ENCODE results near the gene CDT1. TPM values are rescaled to one million over a fixed set of nuclear protein-coding genes. Genes with fewer than 3 reads are reported as not detected.

CDT1 gene
- polyA plus RNA-seq, 1 of the 3 experiments (the other 2 are of a cell fraction), result 6.1 TPM

DNA sequence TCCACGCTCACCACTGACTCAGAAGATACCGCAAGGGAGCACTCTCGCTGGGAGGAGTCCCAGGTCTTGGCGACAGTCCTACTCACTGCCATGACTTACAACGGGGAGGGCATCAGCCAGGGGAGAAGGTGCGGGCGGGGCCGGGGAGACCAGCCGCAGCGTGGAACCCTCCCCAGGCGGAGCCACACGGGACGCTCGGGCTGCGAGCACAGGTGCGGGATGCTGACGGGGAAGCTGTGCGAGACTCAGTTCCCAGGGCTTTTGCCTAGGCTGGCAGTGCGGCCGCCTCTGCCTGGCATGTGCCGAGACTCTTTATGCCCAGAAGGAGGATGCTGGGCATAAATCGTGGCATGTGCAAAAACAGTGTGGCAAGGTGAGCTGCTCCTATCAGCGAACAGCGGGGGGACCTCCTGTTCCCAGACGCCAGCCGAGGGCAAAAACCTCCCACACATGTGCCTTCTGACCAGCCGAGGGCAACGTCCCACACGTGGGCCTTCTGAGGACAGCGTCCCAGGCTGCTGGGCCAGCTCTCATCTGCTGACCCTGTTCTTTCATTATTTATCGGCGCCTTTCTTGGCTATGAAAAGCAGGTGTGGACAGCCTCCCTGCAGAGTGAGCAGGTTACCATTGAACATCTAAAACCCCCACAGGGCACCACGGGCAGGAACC, 47.1 kb downstream of the CDT1 start:
- Histone ChIP-seq H3K9me3 (no peaks in the 10 kb centered on the region), H3K36me3 (replicated peaks in 1 of 2; ENCODE audit: control insufficient read depth in 1 of 2, insufficient read depth in 2 of 2, low read length in 1 of 2) (peaks cover 0 to 7% of the 10 kb centered on the region in 2 experiments), H2AFZ (ENCODE audit: low read depth) (no peak overlapping the region), H3K27ac (ENCODE audit: low read depth in 2 of 2, low read length in 1 of 2) (no peak overlapping the region), H4K20me1 (ENCODE audit: insufficient read depth) (0 out of 2 replicates have a peak, but pooled peaks cover 5% of the 10 kb centered on the region), H3K27me3 (ENCODE audit: insufficient read depth) (no peaks in the 10 kb centered on the region), H3K4me3 (ENCODE audit: low read depth in 2 of 2, low read length in 1 of 2) (no peak overlapping the region), H3F3A (replicated peaks; ENCODE audit: insufficient read depth) (peaks cover 8% of the 10 kb centered on the region), H3K79me2 (ENCODE audit: insufficient read depth) (peaks cover 6% of the 10 kb centered on the region), H3K9ac (no peak overlapping the region), H3K4me2 (no peak overlapping the region), H3K9me2 (no peaks in the 10 kb centered on the region), H3K4me1 (ENCODE audit: control insufficient read depth in 1 of 2, insufficient read depth in 2 of 2, low read depth in 1 of 2, low read length in 1 of 2) (peaks cover 0 to 2% of the 10 kb centered on the region in 2 experiments; a peak in 1 of 4 replicates)
- no peak for DNase-seq
- 89% methylated on average over 10 of the region's 33 CpGs for WGBS (ENCODE audit: low lambda C conversion rate)
- CTCF ChIA-PET, result interaction anchor here (0.9 to 1.2 kb wide), 2 partner anchors 15 to 35 kb away, joined by 3 read pairs; no protein-coding TSS in a partner anchor
- TF ChIP-seq, protein P1, sequence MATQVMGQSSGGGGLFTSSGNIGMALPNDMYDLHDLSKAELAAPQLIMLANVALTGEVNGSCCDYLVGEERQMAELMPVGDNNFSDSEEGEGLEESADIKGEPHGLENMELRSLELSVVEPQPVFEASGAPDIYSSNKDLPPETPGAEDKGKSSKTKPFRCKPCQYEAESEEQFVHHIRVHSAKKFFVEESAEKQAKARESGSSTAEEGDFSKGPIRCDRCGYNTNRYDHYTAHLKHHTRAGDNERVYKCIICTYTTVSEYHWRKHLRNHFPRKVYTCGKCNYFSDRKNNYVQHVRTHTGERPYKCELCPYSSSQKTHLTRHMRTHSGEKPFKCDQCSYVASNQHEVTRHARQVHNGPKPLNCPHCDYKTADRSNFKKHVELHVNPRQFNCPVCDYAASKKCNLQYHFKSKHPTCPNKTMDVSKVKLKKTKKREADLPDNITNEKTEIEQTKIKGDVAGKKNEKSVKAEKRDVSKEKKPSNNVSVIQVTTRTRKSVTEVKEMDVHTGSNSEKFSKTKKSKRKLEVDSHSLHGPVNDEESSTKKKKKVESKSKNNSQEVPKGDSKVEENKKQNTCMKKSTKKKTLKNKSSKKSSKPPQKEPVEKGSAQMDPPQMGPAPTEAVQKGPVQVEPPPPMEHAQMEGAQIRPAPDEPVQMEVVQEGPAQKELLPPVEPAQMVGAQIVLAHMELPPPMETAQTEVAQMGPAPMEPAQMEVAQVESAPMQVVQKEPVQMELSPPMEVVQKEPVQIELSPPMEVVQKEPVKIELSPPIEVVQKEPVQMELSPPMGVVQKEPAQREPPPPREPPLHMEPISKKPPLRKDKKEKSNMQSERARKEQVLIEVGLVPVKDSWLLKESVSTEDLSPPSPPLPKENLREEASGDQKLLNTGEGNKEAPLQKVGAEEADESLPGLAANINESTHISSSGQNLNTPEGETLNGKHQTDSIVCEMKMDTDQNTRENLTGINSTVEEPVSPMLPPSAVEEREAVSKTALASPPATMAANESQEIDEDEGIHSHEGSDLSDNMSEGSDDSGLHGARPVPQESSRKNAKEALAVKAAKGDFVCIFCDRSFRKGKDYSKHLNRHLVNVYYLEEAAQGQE (IDR thresholded peaks at IDR 0.05; ENCODE audit: low read depth, low read length), result no peak
- TF ChIP-seq JUND (IDR thresholded peaks at IDR 0.05) (no peak), PBX3 (IDR thresholded peaks at IDR 0.05) (no peak), CTCF (IDR thresholded peaks at IDR 0.05) (no peak), TCF12 (IDR thresholded peaks at IDR 0.05) (no peak), TAF1 (IDR thresholded peaks at IDR 0.05; ENCODE audit: borderline replicate concordance, low read depth, low read length) (no peak), TEAD4 (IDR thresholded peaks at IDR 0.05; ENCODE audit: borderline replicate concordance, insufficient read depth) (no peak), RFX5 (IDR thresholded peaks at IDR 0.05; ENCODE audit: low read length) (no peak), EP300 (IDR thresholded peaks at IDR 0.05; ENCODE audit: borderline replicate concordance in 1 of 2, low read depth in 1 of 2, low read length in 1 of 2) (no peak), SMC3 (IDR thresholded peaks at IDR 0.05; ENCODE audit: low read depth, low read length) (no peak), RCOR1 (IDR thresholded peaks at IDR 0.05; ENCODE audit: low read length) (no peak), RXRA (IDR thresholded peaks at IDR 0.05; ENCODE audit: borderline replicate concordance, low read depth) (no peak), USF1 (IDR thresholded peaks at IDR 0.05; ENCODE audit: borderline replicate concordance, low read depth) (no peak), ELF1 (IDR thresholded peaks at IDR 0.05) (no peak)
- TF ChIP-seq, protein P2, sequence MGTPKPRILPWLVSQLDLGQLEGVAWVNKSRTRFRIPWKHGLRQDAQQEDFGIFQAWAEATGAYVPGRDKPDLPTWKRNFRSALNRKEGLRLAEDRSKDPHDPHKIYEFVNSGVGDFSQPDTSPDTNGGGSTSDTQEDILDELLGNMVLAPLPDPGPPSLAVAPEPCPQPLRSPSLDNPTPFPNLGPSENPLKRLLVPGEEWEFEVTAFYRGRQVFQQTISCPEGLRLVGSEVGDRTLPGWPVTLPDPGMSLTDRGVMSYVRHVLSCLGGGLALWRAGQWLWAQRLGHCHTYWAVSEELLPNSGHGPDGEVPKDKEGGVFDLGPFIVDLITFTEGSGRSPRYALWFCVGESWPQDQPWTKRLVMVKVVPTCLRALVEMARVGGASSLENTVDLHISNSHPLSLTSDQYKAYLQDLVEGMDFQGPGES (IDR thresholded peaks at IDR 0.05; ENCODE audit: low read depth, low read length), result no peak
- TF ChIP-seq, protein P3, sequence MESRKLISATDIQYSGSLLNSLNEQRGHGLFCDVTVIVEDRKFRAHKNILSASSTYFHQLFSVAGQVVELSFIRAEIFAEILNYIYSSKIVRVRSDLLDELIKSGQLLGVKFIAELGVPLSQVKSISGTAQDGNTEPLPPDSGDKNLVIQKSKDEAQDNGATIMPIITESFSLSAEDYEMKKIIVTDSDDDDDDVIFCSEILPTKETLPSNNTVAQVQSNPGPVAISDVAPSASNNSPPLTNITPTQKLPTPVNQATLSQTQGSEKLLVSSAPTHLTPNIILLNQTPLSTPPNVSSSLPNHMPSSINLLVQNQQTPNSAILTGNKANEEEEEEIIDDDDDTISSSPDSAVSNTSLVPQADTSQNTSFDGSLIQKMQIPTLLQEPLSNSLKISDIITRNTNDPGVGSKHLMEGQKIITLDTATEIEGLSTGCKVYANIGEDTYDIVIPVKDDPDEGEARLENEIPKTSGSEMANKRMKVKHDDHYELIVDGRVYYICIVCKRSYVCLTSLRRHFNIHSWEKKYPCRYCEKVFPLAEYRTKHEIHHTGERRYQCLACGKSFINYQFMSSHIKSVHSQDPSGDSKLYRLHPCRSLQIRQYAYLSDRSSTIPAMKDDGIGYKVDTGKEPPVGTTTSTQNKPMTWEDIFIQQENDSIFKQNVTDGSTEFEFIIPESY (IDR thresholded peaks at IDR 0.05; ENCODE audit: borderline replicate concordance, low read depth), result no peak
- POLR2A ChIA-PET, result no interaction called here

Data from SK-N-SH (cell line).